Stimulated activated CD8-positive, alpha-beta memory T cell treated with anti-CD3 and anti-CD28 coated beads, Interleukin-15, amount 100 ng/mL, for 4 hours (primary cell): Measurements from ENCODE around the gene FAM163B.

Experiments
- DNase-seq, 2 donors: peaks; one replicate each; pipeline ENCODE4 v3.0.0-alpha.2; 2020; ENCODE audit warnings: low read depth in 2 of 2

The FAM163B gene

DNA sequence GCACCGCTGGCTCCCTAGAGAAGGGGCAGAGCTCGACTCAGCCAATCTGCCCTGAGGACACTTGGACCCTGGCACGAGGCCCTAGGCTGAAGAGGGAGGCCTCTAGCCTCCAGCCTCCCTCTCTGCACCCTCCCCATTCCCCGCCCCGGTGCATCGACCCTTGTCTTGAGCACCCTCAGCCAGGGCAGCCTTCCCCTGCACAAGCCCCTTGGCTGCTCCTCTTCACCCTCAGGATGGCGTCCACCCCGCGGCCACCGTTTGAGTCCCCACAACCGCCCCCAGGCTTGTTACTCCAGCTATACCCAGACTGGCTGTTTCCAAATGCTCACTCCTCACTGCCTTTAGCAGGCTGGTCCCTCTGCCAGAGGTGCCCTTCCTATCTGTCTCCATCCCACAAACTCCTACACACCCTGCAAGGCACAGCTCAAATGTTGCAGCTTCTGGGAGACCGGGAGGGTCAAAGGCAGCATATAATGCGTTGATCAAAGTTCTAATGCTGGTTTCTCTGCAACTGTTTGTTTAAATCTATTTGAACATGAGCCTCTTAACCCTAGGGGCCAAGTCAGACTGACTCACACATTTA, 6.5 kb upstream of the FAM163B start:
- DNase-seq, result no peak

DNA sequence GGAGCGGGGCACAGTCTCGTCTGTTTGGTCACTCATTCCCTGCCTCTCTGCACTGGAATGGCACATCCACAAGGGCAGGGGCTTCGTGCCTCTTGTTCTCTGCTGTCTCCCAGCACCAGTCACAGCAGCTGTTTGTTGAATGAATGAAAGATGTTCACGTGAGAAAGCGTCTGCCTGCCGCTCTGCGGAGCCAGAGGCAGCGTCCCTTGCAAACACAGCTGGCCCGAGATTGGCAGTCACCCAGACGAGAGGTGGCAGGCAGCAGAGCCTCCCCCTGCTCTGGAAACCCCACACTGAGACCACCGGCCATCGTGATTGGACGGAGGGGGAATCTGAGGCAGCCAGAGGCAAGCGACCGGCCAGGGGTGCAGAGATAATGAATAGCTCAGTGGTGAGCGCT, 6.0 kb upstream of the FAM163B start:
- DNase-seq, result no peak

DNA sequence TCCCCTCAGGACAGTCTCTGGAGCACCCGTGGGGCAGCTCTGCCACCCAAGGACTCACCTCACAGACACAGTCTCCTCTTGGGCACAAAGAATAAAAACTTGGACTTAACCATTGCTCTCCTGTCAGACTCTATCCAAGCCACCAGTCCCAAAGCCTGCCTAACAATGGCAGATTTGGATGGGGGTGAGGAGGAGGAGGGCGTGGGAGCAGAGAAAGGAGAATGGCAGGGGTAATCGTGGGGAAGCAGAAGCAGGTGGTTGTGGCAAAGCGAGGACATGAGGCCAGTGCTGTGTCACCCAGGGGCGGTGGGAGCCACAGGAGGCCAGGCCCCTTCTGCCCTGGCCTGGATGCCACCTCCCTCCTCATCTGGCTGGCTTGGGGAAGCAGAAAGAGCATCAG, 5.5 kb upstream of the FAM163B start:
- no peak for DNase-seq

DNA sequence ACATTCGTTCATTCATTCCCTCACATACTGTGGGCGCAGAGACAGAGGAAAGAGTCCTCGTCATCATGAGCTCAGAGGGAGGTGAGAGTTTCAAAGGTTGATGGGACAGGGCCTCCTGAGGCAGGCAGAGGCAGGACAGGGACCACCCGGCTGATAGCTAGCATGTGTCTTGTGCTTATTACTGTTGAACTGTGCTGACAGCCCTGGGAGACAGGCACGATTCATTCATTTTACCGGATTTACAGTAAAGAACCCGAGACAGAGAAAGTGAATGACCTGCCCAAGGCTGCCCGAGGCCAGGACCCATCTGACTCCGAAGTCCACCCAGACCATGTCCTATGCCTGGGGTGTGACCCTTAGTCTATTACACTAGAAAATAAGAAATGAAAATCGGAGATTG, 4.9 kb upstream of the FAM163B start:
- DNase-seq, result no peak

DNA sequence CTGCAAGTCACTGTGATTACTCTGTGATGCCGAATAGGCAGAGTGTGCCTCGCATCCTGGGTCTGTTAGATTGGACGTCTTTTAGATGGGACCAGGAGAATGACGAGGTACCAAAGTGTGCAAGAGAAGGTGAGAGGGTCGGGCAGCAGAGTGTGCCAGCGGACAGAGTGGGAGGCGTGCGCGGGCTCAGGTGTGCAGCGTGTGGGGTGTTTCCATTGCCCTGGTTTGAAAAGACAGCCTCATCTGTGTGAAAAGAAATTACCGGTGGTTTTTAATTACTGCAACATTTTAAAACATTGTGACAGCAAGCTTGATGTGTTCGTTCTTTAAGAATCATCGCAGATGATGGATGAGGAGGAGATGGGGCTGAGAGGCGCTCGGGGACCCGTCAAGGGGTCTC, 4.2 kb upstream of the FAM163B start:
- no peak for DNase-seq

DNA sequence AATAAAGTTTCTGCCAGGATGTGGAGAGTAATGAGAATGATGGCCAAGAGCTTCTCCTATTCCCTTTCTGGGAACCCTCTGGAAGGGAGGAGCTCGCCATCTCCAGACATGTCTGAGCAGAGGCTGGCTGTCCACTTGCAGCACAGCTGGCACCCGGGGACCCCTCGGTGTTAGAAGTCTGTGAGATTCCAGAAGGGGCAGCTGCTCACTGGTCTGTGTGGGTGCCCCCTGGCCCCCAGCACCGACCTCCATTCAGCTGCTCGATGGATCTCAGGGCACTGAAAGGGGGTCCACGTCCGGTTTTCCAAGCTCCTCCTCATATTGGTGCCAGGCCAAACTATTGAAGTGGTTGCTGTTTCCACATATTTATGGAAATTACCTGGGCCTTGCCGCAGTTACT, 3.6 kb upstream of the FAM163B start:
- DNase-seq, result no peak

DNA sequence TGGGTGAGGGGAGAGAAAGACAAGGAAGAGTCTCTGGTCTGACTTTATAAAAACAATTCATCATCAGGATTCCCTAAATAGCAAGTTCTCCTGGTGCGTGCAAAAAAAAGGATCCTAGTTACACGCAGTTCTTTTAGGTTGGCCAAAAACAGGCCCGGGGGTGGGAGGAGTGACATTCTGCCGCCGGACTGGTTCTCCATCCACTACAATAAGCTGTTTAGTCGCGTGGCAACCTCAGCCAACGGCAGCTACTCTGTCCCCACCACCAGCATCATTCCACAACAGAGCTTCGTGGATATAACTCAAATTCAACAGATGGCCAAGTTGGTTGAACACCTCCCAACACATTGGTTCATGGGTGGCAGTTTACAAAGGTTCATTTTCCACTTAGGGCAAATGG, 2.9 kb upstream of the FAM163B start:
- no peak for DNase-seq

DNA sequence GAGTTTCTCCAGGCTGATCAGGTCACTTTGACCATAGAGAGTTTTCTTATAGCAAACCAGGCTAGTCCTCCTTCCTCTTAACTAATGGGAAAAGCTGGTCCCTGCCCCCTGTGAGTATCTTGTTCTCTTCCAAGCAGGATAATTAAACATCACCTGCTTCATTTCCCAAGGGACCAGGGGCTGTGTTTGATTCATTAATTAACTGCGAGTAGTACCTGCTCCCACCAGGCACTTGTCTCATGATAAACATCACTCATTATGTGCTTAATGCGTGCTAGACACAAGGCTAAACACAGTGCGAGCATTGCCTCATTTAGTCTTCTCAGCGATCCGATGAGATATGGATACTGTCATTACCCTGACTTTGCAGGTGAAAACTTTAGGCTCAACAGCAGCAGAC, 1.7 kb upstream of the FAM163B start:
- DNase-seq, result no peak

DNA sequence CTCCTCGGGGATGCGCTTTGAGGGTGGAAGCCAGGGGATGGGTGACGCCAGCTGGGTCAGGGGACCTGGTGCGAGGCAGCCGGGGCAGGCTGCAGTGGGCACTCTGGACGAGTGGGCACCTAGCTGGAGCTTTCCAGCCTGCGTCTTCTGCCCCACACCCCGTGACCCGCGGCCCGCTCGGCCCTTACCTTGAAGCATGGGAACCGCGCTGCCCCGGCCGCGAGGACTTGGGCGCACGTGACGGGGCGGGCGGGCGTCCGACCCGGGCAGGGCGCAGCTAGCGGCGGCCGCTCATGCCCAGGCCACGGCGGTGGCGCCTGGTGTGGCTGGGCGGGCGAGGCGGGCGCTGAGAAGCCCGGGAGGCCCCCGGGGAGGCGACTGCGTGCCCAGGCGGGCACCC, 300 bp downstream of the FAM163B start:
- no peak for DNase-seq

DNA sequence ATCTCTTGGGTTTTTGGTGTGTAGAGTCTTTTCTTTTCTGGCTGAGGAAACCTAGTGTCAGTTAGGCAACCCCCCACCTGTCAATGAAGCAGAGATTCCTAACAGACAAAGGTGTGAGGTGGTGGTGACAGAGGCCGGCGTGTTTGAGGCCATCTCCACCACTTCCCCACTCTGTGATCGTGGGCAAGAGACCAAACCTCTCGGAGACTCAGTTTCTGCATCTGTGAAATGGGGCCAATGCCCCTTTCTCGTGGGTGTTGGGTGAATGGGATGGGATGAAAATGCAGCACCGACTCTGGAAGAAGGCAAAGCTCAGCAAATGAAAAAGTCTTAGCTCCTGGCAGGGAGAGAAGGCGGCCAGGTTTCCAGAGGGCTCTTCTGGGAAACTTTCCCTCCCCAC, 807 bp downstream of the FAM163B start:
- DNase-seq, result no peak

DNA sequence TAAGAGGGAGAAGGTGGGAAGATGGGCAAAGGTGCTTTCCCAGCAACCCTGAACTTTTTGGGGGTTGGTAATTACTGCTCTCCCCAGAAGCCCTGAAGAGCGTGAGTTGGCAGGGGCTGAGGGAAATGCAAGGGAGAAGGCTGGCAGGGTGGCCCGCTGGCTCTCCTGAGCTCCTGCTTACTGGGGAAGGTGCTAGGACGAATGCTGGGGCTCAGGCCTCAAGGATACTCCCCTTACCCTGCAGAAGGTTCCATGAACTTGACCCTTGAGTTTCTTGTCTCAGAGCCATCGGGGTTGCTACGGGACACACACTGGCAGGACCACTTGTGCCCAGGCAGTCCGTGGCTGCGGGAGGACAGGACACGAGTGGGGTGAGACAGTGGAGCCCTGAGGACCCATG, 1.2 kb downstream of the FAM163B start:
- DNase-seq, result no peak

DNA sequence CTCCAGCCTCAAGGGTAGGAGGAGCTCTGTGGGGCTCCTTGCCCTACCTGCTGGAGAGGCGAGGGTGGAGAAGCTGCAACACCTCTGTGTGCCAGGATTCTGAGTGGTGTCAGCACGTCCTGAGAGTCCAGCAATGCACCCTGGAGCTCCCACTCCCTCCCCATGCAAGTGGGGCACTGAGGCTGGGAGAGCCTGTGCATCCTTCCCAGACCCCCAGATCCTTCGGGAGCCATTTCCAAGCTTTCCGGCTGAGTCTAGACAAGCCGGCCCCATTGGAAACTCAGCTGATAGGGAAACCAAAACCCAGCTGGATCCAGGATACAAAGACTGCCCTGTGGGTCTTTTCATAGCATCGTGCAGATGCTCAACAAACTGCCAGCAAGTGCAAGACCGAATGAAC, 1.8 kb downstream of the FAM163B start:
- DNase-seq, result no peak

DNA sequence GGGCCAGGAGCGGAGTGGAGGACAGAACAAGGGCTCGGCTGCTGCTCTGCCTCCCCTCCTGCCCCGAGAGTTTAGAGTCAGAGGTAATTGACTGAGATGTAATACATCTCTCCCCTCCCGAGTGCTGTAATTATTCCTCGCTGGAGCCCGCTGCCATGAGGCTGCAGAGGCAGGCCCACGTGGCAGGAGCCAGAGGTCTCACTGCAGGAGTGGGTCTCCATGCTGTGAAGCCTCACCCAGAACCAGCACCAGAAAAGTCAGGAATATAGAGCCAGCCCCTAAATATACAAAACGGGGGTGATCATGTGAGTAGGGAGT, 2.5 kb downstream of the FAM163B start:
- no peak for DNase-seq

DNA sequence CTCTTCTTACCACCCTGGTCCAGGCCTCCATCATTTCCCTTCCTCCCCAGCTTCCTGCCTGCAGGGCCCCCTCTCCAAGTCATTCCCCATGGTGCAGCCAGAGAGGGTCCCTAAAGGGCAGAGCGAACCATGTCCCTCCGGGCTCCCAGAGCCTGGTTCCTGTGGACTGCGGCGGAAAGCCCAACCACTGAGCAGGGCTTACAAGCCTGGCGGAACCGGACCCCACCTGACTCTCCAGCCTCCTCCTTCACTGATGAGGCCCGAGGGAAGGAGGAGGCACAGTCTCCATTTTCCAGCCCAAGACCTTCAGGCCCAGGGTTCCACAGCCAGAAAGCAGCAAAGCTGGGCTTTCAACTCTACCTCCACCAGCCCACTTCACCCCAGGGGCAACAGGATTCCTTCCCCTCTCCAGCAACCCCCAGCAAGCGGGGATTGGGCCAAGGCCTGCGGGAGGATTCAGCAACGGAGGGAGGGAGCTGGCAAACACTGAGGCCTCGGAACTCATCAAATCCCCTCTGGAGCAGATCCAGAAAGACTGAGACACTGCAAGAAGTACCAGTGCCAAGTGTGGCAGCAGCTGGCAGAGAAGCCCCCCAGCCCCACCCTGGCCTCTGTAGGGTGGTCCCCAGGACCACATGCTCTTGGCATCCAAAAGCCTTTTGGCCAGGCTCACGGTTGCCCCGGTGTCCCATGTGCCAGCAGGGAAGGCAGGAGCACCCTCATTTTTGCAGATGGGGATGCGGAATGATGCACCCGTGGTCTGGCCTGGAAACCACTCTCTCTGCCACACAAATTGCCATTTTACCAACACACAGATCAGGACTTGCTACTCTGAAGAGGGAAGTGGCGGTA, 3.1 kb downstream of the FAM163B start:
- DNase-seq, result no peak

DNA sequence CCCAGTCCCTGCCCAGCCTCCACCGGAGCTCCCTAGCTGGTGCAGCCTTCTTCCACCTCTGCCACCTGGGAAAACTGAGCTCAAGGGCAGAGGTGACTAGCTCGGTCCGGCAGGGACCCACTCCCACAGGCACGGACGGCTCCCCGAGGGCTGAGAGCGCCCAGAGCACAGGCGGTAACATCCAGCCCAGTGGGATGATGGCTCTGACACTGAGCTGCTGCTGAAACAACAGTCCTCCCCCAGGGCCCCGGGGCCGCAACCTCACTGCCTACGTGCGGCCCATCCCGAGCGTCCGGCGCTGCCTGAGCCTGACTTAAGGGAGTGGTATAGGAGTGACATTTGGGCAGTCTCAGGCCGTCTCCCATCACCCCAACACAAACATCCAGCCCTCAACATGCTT, 3.7 kb downstream of the FAM163B start:
- DNase-seq, result no peak

DNA sequence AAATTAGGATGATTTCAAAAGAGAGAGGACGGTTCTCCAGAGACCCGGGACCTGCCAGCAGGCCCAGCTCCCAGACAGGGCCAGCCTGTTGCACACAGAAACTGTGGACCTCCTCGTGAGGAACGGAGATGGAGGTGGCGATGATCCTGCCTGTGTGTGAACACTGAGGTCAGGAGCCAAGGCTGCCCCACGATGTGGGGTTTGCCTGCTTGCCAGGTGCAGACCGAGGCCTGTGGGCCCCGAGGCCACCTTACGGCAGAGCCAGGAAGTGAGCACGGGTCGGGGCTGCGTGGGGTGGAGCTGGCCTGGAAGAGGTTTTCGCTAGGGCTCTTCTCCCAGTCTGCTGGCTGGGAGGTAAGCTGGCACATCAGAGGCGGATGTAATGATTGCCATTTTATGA, 4.3 kb downstream of the FAM163B start:
- DNase-seq, result no peak

DNA sequence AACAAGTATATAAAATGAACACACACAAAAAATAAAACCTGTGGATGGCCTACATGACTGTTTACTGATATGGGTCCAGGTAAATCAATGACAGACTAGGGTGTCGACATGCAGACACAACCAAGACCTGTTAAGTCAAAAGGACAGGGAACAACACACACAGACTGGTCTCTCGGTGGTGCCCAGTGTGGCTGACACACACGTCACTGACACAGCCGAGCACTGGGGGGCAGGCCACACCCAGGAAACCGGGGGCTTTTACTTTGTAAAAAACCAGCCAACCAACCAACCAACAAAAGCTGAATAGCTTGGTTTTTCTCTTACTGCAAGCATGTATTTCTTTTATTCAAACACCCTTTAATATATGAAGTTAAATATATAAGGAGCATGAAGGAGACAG, 5.0 kb downstream of the FAM163B start:
- peak in 1 of 2 donors; percentile 7 for DNase-seq

DNA sequence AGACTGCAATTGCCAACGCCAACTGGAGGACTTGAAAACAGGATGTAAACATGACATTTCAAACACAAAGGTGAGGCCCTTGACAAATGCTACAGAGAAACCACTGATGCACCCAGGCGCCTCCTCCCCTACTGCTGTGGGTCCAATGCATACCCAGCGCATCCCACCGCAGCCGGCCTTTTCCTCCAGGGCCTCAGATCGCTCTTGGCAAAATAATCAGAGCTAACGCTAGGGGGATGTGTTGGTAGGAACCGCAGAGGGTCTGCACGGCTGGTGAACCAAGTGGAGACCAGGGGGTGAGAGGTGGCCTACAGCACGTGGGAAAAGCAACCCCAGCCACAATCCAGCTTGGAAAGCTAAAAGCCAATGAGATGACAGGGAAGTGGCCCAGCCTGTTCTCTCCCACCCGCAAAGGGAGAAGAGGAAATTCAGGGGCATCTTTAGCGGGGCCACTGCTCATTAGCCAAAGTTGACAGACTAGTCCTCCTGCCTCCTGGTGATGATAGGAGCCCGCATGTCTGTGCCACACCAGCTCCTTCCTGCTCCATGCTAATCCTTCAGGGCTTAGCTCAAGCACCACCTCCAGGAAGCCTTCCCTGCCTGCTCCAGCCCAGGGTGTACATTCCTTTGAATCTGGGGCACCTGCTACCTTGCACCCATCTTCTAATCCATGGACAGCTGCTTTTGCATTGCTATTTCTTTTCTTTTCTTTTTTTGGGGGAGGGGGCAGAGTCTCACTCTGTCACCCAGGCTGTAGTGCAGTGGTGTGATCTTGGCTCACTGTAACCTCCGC, 5.9 kb downstream of the FAM163B start:
- DNase-seq, result no peak

DNA sequence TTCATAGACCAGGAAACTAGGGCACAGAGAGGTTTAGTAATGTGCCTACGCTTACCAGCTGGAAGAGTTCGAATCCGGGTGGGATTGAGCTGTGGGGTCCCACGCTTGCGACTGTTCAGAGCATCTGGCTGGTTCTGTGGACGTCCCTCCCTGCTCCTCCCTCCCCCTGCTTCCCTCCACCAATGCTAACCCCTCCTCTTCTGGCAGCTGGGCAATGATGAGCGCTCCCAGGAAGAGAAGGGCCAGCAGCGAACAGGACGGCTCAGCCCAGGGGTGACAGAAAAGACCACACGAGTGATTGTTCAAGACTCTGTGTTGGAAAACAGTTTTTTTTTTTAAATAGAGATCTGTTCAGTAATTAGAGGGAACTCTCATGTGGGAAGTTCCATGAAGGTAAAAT, 6.9 kb downstream of the FAM163B start:
- DNase-seq, result no peak

DNA sequence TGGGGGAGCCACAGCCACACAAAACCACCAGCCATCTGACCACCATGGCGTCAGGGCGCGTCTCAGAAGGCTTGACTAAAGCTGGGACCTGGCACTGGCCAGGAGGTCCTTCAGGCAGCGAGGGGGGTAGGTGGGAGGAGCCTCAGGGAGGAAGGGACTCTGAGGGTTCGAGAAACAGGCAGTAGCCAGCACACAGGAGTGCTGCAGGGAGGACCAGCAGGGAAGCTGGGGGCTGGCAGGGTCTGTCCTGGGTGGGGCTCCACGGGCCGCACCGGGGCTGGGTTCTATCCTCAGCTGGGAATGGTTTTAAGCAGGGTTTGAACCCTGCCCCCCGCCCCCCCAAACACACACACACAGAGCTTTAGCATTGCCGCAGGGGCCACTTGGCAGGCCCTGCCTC, 7.4 kb downstream of the FAM163B start:
- no peak for DNase-seq

DNA sequence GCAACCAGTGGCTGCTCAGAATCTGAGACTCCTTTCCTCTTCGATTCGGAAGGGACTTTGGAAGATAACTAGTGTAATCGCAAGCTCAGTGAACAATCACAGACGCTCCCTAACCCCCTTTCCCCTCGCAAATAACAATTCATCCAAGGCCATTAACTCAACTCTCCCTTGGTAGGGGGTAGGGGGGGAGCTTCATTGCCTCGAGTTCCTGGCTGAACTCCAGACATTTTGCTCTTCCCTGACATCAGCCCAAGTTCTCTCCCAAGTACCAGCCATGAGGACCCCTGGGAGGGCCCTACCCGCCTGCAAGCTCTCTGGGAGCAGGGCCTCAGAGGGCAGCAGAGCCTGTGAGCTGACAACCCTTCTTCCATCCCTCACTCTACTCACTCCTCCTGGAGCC, 8.4 kb downstream of the FAM163B start:
- DNase-seq, result no peak

DNA sequence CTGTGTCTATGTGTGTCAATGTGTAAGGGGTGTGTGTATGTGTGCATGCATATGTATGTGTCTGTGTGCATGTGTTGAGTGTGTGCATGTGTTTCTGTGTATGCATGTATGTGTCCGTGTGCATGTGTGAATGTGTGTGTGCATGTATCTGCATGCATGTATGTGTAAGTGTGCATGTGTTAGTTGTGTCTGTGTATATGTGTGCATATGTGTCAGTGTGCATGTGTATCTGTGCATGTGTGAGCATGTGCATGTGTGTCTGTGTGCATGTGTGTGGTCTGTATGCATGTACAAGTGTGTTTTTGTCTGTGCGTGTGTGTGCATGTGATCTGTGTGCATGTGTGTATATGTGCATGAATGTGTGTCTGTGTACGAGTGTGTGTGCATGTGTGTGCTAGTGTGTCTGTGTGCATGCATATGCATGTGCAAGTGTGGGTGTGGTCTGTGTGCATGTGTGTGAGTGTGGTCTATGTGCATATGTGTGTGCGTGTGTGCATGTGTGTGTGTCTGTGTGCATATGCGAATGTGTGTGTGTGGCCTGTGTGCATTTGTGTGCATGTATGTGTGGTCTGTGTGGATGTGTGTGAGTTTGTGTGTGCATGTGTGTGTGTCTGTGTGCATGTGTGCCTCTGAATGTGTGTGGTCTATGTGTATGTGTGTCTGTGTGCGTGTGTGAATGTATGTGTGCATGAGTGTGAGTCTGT, 9.6 kb downstream of the FAM163B start:
- DNase-seq, result no peak

DNA sequence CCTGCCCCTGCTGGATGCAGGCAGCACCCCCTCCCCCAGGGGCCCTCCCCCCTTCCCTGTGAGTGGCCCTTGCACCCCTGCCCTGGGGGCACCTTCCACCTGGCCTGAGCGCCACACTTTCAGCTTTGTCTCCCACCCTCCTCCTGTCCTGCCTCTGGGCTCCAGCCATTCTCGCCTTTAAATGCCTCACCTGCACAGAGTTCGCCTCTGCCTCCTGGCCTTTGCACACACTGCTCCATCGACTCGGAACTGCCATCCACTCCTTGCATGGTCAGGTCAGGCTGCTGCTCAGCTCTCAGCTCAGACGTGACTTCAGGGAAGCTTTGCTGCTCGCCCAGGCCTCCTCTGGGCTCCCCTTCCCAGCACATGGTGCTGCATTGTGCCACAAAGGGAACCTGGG, 10.2 kb downstream of the FAM163B start:
- no peak for DNase-seq
